ENCODE measurements around the gene NPY1R.

Gene NPY1R

GRCh38 chr4:163279713-163280112 lies 52.7 kb downstream of the NPY1R start:
- no peak for DNase-seq (ENCODE audit: low read depth)

GRCh38 chr4:163274861-163275260 lies 57.5 kb downstream of the NPY1R start:
- DNase-seq (ENCODE audit: low read depth) = no peak
